Mesenteric fat pad (tissue), 1 donor: ENCODE results near the gene CFL1. TPM values are rescaled to one million over a fixed set of nuclear protein-coding genes. Genes with fewer than 3 reads are reported as not detected.

ENCODE experiments used
- DNase-seq: peaks from one replicate; pipeline ENCODE4 v3.0.0-alpha.2; 2020; ENCODE audit warnings: low spot score
- total RNA-seq: library from RNA; stranded (reverse); fragmentation: NEBNext Ultra II Directional; extraction: Animal tissue kit (Norgen Biotek cat#: 25700); gene quantifications from one replicate; pipeline ENCODE4 v1.2.1, GENCODE V29; 2021
- donor health status: DM: yes; HTN: yes; CAD: no.

The CFL1 gene
- total RNA-seq, 1 donor from 2014 or later = 818 TPM

DNA sequence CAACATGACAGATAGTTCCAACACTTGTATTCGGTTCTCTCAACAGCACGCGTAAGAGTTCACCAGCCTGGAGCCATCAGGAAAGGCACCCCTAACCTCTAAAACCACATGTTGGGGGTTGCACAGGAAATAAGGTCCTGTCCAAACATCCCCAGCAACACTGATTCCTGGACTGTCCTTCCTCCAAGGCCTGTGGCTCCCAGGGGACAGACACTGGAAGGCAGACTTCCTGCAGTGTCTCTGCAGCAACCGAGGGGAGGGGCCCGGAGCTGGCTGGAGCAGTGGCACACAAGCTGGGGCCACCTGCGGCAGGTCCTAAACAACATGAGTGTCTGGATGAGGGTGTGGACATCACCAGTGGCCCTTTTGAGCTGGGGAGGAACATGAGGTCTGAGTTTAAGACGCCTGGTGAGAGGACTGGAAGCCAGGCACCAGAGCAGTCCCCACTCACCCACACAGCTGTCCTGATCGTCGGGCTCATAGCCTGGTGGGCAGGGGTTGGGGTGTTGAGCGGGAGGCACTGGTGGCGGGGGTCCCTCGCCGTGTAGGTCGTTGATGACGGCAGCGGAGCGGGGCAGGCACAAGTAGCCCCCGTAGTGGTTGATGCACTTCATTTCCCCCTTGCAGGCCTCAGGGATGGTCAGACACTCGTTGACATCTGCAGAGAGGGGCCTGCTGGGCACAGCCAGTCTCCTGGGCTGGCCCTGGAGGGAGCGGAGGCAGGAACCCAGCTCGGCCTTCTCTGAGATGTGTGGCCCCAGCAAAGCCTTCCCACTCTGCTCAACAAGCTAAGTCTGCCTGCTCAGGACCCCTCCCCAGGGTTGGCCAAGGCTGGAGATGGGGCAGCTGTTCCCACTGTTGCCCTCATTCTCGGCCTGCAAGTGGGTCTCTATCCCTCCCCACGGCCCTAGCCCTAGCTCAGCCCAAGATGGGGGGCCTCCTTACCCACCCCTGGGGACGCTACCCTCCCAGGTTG is 13.0 kb upstream of the CFL1 start:
- no peak for DNase-seq

DNA sequence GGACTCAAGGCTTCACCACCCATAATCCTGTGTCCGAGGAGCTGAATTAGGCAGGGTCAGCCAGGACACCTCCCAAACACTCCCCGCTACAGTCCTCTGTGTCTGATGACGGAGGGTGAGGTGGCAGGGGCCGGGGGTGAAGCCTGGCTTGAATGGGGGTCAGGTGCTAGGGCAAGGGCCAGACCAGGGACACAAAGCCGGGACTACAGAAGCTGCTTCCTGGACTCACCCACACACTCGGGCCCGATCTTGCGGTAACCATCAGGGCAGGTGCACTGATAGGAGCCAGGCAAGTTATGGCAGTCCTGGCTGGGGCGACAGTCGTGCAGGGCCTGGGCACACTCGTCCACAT is 12.3 kb upstream of the CFL1 start:
- DNase-seq = no peak

DNA sequence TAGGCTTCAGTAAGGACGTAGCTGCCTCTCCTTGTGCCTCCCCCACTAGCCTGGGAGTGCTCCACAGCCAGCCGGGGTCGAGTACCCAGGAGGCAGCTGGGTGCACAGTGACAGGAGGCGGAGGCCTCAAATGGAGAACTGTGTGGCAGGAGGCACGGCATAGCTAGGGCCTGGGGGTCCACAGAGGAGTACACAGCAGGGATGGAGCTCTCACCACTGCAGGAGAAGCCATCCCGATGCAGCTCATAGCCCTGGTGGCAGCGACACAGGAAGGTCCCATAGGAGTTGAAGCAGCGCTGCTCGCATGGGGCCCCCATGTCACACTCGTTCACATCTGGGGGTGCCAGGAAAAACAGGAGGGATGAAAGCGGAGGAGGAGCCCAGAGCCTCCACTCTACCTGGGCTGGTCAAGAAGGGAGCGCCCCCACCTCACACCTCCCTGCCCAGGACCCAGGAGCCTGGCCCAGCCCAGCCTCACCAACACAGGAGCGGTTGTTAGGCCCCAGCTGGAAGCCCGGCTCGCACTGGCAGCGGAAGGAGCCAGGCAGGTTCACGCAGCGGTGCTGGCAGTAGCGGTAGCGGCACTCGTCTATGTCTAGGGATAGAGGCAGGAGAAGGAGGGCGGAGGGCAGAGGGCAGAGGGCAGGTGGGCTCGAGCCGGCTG is 11.8 kb upstream of the CFL1 start:
- DNase-seq = no peak

- DNase-seq = no peak
Observed at GRCh38 chr11:65868907-65869306, 10.9 kb upstream of the CFL1 start.

GRCh38 chr11:65868076-65868667 is 10.2 kb upstream of the CFL1 start:
- DNase-seq = no peak

DNA sequence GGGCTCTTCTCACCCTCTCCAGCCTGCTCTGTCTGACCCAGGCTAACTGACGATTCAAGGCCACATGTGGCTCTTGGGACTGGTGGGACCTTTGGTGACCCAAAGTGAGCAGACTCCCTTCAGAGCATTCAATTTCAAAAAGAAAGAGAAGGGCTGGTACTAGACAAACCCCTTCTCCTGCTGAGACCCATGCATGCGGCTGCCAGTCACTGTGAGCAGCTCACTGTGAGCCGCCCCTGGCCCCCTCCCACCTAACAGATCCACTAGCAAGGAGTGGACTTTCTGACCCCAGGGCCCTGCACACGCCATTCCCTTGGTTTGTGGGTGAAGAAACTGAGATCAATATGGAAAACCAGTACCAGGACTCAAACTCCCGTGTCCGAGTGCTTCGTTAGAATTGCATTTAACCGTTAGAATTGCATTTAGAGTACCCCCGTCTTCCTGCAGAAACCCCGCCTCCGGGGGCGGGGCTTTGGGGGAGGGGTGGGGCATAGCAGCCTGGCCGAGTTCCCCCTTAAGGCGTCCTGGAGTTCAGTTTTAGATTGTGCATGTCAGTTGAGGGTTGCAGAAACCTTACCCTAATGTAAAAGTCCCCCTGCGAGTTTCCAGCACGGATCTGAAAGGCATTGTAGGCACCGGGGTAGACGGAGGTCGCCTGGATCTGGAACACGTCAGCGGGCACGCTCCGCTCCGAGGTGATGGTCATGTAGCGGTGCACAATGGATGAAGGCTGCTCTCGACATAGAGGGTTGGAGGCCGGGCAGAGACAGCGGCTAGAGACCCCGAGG is 9.5 kb upstream of the CFL1 start:
- DNase-seq = no peak

DNA sequence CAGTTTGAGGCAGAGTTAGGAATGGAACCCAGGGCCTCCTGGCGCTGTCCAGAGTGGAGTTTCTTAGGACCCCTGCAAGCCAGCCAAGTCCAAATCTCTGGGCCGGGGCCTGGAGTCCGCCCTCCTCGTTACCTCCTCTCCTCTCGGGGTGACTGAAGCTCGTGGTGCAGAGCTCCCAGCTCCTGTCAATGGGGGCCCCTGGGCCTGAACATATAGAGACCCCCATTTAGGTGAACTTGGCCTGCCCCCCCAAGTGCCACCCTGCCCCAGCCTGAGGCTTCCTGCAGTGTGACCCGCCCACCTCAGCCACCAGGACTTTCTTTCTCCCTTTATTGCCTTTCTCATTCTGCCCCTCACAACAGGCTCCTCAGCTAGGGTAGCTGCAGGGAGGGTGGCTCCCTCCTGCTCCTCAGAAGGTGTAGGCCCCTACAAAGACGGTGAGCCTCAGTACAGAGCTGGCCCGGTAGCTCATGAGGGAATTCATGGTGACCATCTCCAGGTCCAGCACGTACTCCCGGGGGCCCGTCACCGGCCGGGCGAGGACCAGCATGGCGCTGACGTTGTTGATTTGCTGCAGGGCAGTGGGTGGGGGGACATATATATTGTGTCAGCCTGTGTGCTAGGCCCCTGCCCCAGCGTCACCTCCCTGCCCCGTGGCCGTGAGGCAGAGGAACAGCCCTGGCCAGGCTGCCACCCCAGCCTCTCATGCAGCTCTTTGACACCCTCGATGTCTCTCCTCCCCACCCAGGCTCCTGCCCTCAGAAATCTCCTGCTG is 8.7 kb upstream of the CFL1 start:
- DNase-seq = no peak

GRCh38 chr11:65865550-65866172 is 7.7 kb upstream of the CFL1 start:
- no peak for DNase-seq

DNA sequence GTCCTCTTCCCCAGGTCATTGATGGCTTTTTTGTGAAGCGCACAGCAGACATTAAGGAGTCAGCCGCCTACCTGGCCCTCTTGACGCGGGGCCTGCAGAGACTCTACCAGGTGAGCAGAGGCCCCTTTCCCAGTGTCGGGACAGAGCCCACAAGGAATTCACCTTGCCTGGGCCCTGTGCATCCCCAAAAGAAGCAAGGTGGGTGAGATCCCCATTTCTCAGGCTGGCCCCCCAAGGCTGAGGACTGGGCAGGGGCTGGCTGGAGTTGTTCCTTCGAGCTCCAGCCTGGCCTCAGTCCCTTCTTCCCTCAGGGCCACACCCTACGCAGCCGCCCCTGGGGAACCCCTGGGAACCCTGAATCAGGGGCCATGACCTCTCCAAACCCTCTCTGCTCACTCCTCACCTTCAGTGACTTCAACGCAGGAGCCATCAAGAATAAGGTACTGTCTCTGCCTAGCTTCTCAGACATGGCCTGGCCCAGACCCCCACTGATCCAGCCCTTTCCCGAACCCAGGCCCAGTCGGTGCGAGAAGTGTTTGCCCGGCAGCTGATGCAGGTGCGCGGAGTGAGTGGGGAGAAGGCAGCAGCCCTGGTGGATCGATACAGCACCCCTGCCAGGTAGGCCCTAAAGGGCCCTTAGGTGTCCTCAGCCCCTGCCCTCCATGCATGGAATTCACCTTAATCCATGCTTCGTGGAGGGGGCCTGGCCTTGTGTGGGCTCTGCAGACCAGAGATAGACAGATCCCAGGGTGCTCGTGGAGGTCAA is 6.9 kb upstream of the CFL1 start:
- DNase-seq = no peak

- no peak for DNase-seq
Observed at GRCh38 chr11:65863889-65864705, 6.1 kb upstream of the CFL1 start.

- DNase-seq = no peak
Observed at GRCh38 chr11:65862941-65863888, 5.2 kb upstream of the CFL1 start.

DNA sequence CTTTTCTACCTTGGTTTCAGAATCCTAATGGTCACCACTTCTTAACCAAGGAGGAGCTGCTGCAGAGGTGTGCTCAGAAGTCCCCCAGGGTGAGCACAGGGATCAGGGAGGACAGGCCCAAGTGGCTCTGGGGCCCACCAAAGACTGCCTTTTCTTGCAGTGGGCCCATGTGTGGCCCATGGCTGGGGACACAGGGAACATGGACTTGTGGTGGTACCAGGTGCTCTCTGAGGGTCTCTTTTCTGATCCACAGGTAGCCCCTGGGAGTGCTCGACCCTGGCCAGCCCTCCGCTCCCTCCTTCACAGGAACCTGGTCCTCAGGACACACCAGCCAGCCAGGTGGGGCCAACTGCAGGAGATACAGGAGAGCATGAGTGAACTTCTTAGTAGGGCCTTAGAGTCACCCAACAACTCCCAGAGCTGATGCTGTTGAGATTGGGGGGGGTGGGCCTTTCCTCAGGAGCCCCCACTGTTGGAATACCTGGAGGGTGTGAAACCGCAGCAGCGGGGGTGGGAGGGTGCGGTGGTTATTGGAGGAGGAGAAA is 4.3 kb upstream of the CFL1 start:
- DNase-seq = no peak

DNA sequence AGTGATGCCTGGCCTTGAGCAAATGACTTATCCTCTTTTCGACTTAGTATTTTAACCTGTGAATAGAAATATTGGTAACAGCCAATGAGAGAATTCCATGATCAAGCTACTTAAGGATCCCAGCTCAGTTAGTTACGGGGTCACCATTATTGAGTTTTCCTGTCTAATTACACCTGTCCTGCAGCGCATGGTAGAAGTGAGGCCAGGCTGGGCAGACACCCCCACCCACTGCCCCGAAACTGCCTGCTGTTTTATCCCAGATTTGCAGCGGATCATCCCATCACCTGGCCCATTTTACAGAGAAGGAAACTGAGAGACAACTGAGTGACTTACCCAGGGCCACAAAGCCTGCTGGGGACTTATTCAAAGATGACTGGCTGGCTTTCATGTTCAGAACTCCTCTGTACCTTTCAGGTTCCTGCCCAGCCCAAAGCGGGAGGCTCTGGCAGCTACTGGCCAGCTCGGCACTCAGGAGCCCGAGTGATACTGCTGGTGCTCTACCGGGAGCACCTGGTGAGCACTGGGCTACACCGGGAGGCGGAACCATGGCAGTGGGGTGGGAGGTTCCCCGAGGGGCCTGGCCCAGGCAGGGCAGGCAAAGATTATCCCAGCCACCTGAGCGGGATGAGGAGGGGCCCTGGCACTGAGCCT is 3.7 kb upstream of the CFL1 start:
- DNase-seq = peak; percentile 84

- no peak for DNase-seq
Observed at GRCh38 chr11:65861165-65861505, 3.2 kb upstream of the CFL1 start.

- peak; percentile 98 for DNase-seq
Observed at GRCh38 chr11:65860278-65861164, 2.5 kb upstream of the CFL1 start, which contains the start of gene MUS81. MUS81 (plus strand) TSS chr11:65860433; CDS start chr11:65860754, 321 bp downstream.
